ENCODE measurements around the gene BSN.
A peak's percentile ranks its signal among the peaks of the same experiment; 100 is the strongest.

Gene BSN

DNA sequence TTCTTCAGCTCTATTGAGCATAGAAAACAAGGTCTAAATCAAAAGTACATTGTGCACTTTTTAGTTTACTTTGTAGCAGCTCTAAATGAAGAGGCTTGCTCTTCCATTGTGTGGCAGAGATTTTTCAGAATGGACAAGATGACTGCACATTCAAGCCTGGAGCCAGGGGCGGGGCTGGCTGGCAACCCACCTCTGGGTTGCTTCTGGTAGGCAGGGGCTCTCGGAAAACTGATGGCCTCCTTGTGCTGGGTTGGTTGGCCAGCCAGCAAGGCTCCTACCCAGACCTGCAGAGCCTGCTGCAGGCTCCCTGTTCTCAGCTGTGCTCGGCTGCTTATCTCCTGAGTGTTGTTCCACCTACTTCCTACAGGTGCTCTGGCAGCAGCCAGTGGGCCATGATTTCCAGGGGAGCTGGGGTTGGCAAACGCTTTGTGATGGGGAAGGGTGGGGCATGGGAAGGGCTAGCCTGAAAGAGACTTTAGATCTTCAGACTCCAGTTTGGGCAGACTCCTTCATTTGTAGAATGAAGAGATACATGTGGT lies 8.8 kb downstream of the BSN start:
- DNase-seq (ENCODE audit: low spot score), result no peak
- Histone ChIP-seq H3K4me1 (ENCODE audit: control insufficient read depth in 2 of 2, insufficient read depth in 1 of 2, low read depth in 1 of 2, low read length in 2 of 2) (no peaks in the 10 kb centered on the region), H3K27ac (replicated peaks; ENCODE audit: low read length) (no peak overlapping the region), H3K27me3 (ENCODE audit: control insufficient read depth in 3 of 3, insufficient read depth in 3 of 3, low read depth in 1 of 3, low read length in 3 of 3) (no peaks in the 10 kb centered on the region), H3K79me1 (ENCODE audit: low read depth, low read length) (no peaks in the 10 kb centered on the region), H3K9me3 (replicated peaks in 1 of 2; ENCODE audit: control insufficient read depth in 2 of 2, insufficient read depth in 1 of 2, low read depth in 1 of 2, low read length in 2 of 2) (no peaks in the 10 kb centered on the region), H3K14ac (ENCODE audit: low read length) (no peak overlapping the region), H2BK12ac (ENCODE audit: low read length) (no peak overlapping the region), H4K8ac (ENCODE audit: low read depth, low read length) (no peak overlapping the region), H4K91ac (ENCODE audit: low read depth, low read length, poor library complexity) (no peak overlapping the region), H3K4ac (ENCODE audit: low read length) (no peak overlapping the region), H3K36me3 (replicated peaks in 1 of 2; ENCODE audit: control insufficient read depth in 2 of 2, insufficient read depth in 2 of 2, low read length in 2 of 2) (no peaks in the 10 kb centered on the region), H3K4me3 (ENCODE audit: low read length in 2 of 2) (no peak overlapping the region), H2BK5ac (ENCODE audit: low read length) (no peak overlapping the region), H3K4me2 (ENCODE audit: insufficient read depth, low read length, poor library complexity, severe bottlenecking) (no peak overlapping the region), H2BK120ac (ENCODE audit: low read depth, low read length) (no peak overlapping the region), H2BK15ac (ENCODE audit: low read length) (no peak overlapping the region), H2AK5ac (ENCODE audit: low read depth, low read length) (no peak overlapping the region), H2AFZ (ENCODE audit: low read length) (no peak overlapping the region), H3K23ac (ENCODE audit: low read depth, low read length, poor library complexity) (no peak overlapping the region), H3K9ac (ENCODE audit: low read depth, low read length, poor library complexity) (no peak overlapping the region), H3K18ac (ENCODE audit: low read length) (no peak overlapping the region)
- WGBS, 2 donors (ENCODE audit: extremely low coverage in 2 of 2, insufficient read length in 2 of 2, insufficient replicate concordance in 1 of 2), result no CpG with 5 or more reads among the region's 4 CpGs

DNA sequence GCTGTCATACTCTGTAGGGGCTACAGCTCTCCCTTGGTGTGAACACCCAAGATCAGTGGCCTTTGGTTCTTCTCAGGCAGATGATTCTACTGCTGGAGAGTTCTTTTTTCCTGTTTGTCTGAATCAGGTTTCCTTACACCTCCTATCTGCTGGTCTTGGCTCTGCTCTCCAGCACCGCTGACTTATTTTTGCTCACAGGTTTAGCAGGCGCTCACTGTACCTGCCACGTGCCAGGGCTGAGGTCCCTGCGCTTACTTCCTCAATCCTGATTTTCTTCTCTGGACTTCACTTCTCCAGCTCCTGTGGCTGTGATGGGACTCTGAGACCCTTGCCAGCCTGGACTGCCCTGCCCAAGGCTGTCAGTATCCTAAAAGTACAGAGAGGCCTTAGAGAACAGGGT lies 9.5 kb downstream of the BSN start:
- no peak for DNase-seq (ENCODE audit: low spot score)
- H3K23ac ChIP-seq (ENCODE audit: low read depth, low read length, poor library complexity), result no peak overlapping the region
- H3K4ac ChIP-seq (ENCODE audit: low read length), result no peak overlapping the region
- no peak overlapping the region for H4K91ac ChIP-seq (ENCODE audit: low read depth, low read length, poor library complexity)
- no peak overlapping the region for H3K18ac ChIP-seq (ENCODE audit: low read length)
- no peak overlapping the region for H2AFZ ChIP-seq (ENCODE audit: low read length)
- no peaks in the 10 kb centered on the region for H3K79me1 ChIP-seq (ENCODE audit: low read depth, low read length)
- no peaks in the 10 kb centered on the region for H3K4me1 ChIP-seq (ENCODE audit: control insufficient read depth in 2 of 2, insufficient read depth in 1 of 2, low read depth in 1 of 2, low read length in 2 of 2)
- H2BK12ac ChIP-seq (ENCODE audit: low read length), result no peak overlapping the region
- H3K27me3 ChIP-seq (ENCODE audit: control insufficient read depth in 3 of 3, insufficient read depth in 3 of 3, low read depth in 1 of 3, low read length in 3 of 3), result no peaks in the 10 kb centered on the region
- H2BK120ac ChIP-seq (ENCODE audit: low read depth, low read length), result no peak overlapping the region
- no peak overlapping the region for H2AK5ac ChIP-seq (ENCODE audit: low read depth, low read length)
- no peak overlapping the region for H3K27ac ChIP-seq (replicated peaks; ENCODE audit: low read length)
- H3K9me3 ChIP-seq (replicated peaks in 1 of 2; ENCODE audit: control insufficient read depth in 2 of 2, insufficient read depth in 1 of 2, low read depth in 1 of 2, low read length in 2 of 2), result no peaks in the 10 kb centered on the region
- no peak overlapping the region for H4K8ac ChIP-seq (ENCODE audit: low read depth, low read length)
- no peak overlapping the region for H3K9ac ChIP-seq (ENCODE audit: low read depth, low read length, poor library complexity)
- H3K14ac ChIP-seq (ENCODE audit: low read length), result no peak overlapping the region
- H2BK15ac ChIP-seq (ENCODE audit: low read length), result no peak overlapping the region
- no peak overlapping the region for H2BK5ac ChIP-seq (ENCODE audit: low read length)
- H3K36me3 ChIP-seq (replicated peaks in 1 of 2; ENCODE audit: control insufficient read depth in 2 of 2, insufficient read depth in 2 of 2, low read length in 2 of 2), result no peaks in the 10 kb centered on the region
- H3K4me2 ChIP-seq (ENCODE audit: insufficient read depth, low read length, poor library complexity, severe bottlenecking), result no peak overlapping the region
- H3K4me3 ChIP-seq (ENCODE audit: low read length in 2 of 2), result no peak overlapping the region
- no CpG with 5 or more reads among the region's 4 CpGs for WGBS, 2 donors (ENCODE audit: extremely low coverage in 2 of 2, insufficient read length in 2 of 2, insufficient replicate concordance in 1 of 2)

DNA sequence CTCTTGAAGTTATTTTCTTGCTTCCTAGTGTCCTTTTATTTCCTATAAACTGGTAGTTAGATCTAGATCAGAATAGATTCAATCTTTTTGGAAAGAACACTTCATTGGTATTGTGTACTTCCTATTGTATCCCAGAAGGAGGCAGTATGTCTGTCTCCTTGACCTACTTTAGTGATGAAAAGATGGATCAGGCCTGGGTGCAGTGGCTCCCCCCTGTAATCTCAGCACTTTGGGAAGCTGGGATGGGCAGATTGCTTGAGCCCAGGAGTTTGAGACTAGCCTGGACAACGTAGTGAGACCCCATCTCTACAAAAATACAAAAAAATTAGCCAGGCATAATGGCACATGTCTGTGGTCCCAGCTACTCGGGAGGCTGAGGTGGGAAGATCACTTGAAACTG lies 12.0 kb downstream of the BSN start:
- no peak overlapping the region for H3K4ac ChIP-seq (ENCODE audit: low read length)
- no peak overlapping the region for H3K14ac ChIP-seq (ENCODE audit: low read length)
- H2AK5ac ChIP-seq (ENCODE audit: low read depth, low read length), result no peak overlapping the region
- H3K4me1 ChIP-seq (ENCODE audit: control insufficient read depth in 2 of 2, insufficient read depth in 1 of 2, low read depth in 1 of 2, low read length in 2 of 2), result no peaks in the 10 kb centered on the region
- H3K4me3 ChIP-seq (ENCODE audit: low read length in 2 of 2), result no peak overlapping the region
- no peak overlapping the region for H3K23ac ChIP-seq (ENCODE audit: low read depth, low read length, poor library complexity)
- no peak overlapping the region for H3K27ac ChIP-seq (replicated peaks; ENCODE audit: low read length)
- no peak overlapping the region for H2BK120ac ChIP-seq (ENCODE audit: low read depth, low read length)
- H3K9me3 ChIP-seq (replicated peaks in 1 of 2; ENCODE audit: control insufficient read depth in 2 of 2, insufficient read depth in 1 of 2, low read depth in 1 of 2, low read length in 2 of 2), result no peaks in the 10 kb centered on the region
- DNase-seq (ENCODE audit: low spot score), result no peak
- no peak overlapping the region for H4K8ac ChIP-seq (ENCODE audit: low read depth, low read length)
- H3K9ac ChIP-seq (ENCODE audit: low read depth, low read length, poor library complexity), result no peak overlapping the region
- WGBS, 2 donors (ENCODE audit: extremely low coverage in 2 of 2, insufficient read length in 2 of 2, insufficient replicate concordance in 1 of 2), result no CpG with 5 or more reads among the region's 2 CpGs
- H3K79me1 ChIP-seq (ENCODE audit: low read depth, low read length), result no peaks in the 10 kb centered on the region
- no peaks in the 10 kb centered on the region for H3K27me3 ChIP-seq (ENCODE audit: control insufficient read depth in 3 of 3, insufficient read depth in 3 of 3, low read depth in 1 of 3, low read length in 3 of 3)
- H3K36me3 ChIP-seq (replicated peaks in 1 of 2; ENCODE audit: control insufficient read depth in 2 of 2, insufficient read depth in 2 of 2, low read length in 2 of 2), result no peaks in the 10 kb centered on the region
- H2BK15ac ChIP-seq (ENCODE audit: low read length), result no peak overlapping the region
- no peak overlapping the region for H4K91ac ChIP-seq (ENCODE audit: low read depth, low read length, poor library complexity)
- H2BK5ac ChIP-seq (ENCODE audit: low read length), result no peak overlapping the region
- no peak overlapping the region for H2AFZ ChIP-seq (ENCODE audit: low read length)
- H2BK12ac ChIP-seq (ENCODE audit: low read length), result no peak overlapping the region
- H3K4me2 ChIP-seq (ENCODE audit: insufficient read depth, low read length, poor library complexity, severe bottlenecking), result no peak overlapping the region
- H3K18ac ChIP-seq (ENCODE audit: low read length), result no peak overlapping the region

DNA sequence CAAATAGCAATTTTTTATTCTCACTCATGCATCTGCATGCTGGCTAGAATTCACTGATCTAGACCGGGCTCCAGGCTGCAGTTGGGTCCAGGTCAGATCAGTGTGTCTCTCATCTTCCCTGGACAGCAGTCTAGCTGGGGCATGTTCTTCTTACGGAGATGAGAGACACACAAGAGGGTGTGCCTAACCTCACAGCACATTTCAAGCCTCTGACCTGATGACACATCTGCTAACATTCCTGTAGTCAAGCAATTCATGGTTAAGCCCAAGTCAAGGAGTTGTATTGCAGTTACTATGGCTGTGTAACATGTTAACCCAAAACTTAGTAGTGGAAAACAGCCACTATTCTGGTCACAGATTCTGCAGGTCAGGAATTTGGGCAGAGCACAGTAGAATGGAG lies 13.1 kb downstream of the BSN start:
- Histone ChIP-seq H3K27me3 (ENCODE audit: control insufficient read depth in 3 of 3, insufficient read depth in 3 of 3, low read depth in 1 of 3, low read length in 3 of 3) (no peaks in the 10 kb centered on the region), H2BK5ac (ENCODE audit: low read length) (no peak overlapping the region), H4K91ac (ENCODE audit: low read depth, low read length, poor library complexity) (no peak overlapping the region), H2BK120ac (ENCODE audit: low read depth, low read length) (no peak overlapping the region), H3K23ac (ENCODE audit: low read depth, low read length, poor library complexity) (no peak overlapping the region), H2AFZ (ENCODE audit: low read length) (no peak overlapping the region), H3K9me3 (replicated peaks in 1 of 2; ENCODE audit: control insufficient read depth in 2 of 2, insufficient read depth in 1 of 2, low read depth in 1 of 2, low read length in 2 of 2) (no peaks in the 10 kb centered on the region), H3K4me2 (ENCODE audit: insufficient read depth, low read length, poor library complexity, severe bottlenecking) (no peak overlapping the region), H2AK5ac (ENCODE audit: low read depth, low read length) (no peak overlapping the region), H3K14ac (ENCODE audit: low read length) (no peak overlapping the region), H3K4me3 (ENCODE audit: low read length in 2 of 2) (peak overlapping the region in 1 of 2 donors; percentile 32), H2BK12ac (ENCODE audit: low read length) (no peak overlapping the region), H3K27ac (replicated peaks; ENCODE audit: low read length) (no peak overlapping the region), H3K4ac (ENCODE audit: low read length) (no peak overlapping the region), H3K36me3 (replicated peaks in 1 of 2; ENCODE audit: control insufficient read depth in 2 of 2, insufficient read depth in 2 of 2, low read length in 2 of 2) (no peaks in the 10 kb centered on the region), H3K18ac (ENCODE audit: low read length) (peak overlapping the region; percentile 36), H4K8ac (ENCODE audit: low read depth, low read length) (no peak overlapping the region), H3K79me1 (ENCODE audit: low read depth, low read length) (no peaks in the 10 kb centered on the region), H2BK15ac (ENCODE audit: low read length) (no peak overlapping the region), H3K9ac (ENCODE audit: low read depth, low read length, poor library complexity) (no peak overlapping the region), H3K4me1 (ENCODE audit: control insufficient read depth in 2 of 2, insufficient read depth in 1 of 2, low read depth in 1 of 2, low read length in 2 of 2) (no peaks in the 10 kb centered on the region)
- WGBS, 2 donors (ENCODE audit: extremely low coverage in 2 of 2, insufficient read length in 2 of 2, insufficient replicate concordance in 1 of 2), result no CpG with 5 or more reads among the region's 2 CpGs
- no peak for DNase-seq (ENCODE audit: low spot score)

Data from neuronal stem cell (in vitro differentiated cells).